Thyroid gland (tissue), 4 donors: ENCODE results near the gene TFR2. TPM values are rescaled to one million over a fixed set of nuclear protein-coding genes. Genes with fewer than 3 reads are reported as not detected.

Source experiments
- DNase-seq, 2 donors: peaks; one replicate each; pipeline ENCODE4 v3.0.0-alpha.2; 2019
- H3K27ac ChIP-seq, 3 donors: fragments of 200-600 bp; sonication (generic); 1 replicate in 2 of 3; 2 replicates in 1 of 3; pipeline ENCODE4 v1.5.1; 2016 to 2019; ENCODE audit warnings: mild to moderate bottlenecking in 1 of 3, moderate library complexity in 1 of 3
- H3K27me3 ChIP-seq: fragments of 200-600 bp; sonication (generic); one replicate; pipeline ENCODE4 v1.5.1; 2019
- H3K36me3 ChIP-seq, 2 donors: fragments of 200-600 bp; sonication (generic); one replicate each; pipeline ENCODE4 v1.5.1; 2016 to 2019
- H3K4me1 ChIP-seq, 2 donors: fragments of 200-600 bp; sonication (generic); one replicate each; pipeline ENCODE4 v1.5.1; 2017 to 2019
- H3K4me3 ChIP-seq, 3 donors: fragments of 200-600 bp; sonication (generic); replicated peaks in 1 of 3; 1 replicate in 2 of 3; 2 replicates in 1 of 3; pipeline ENCODE4 v1.5.1; 2016; ENCODE audit warnings: mild to moderate bottlenecking in 1 of 3
- H3K9me3 ChIP-seq: fragments of 200-600 bp; sonication (generic); one replicate; pipeline ENCODE4 v1.5.1; 2017
- CTCF ChIP-seq, 6 experiments: fragments of 200-600 bp in 3 of 6; fragments of 450-650 bp in 3 of 6; sonication (generic) in 3 of 6; IDR thresholded peaks; one replicate each; pipeline ENCODE4 v1.5.1; 2016 to 2019; ENCODE audit warnings: antibody characterized with exemption in 6 of 6, mild to moderate bottlenecking in 2 of 6, inconsistent platforms in 1 of 6, moderate library complexity in 1 of 6
- POLR2A ChIP-seq, 2 donors: fragments of 450-650 bp; IDR thresholded peaks; one replicate each; pipeline ENCODE4 v1.6.1; 2017; ENCODE audit warnings: antibody characterized with exemption in 2 of 2, mild to moderate bottlenecking in 2 of 2, moderate library complexity in 1 of 2
- WGBS, 2 donors: methylation state at CpG; one replicate each; pipeline ENCODE4 v1.1.5; 2017; 5-methylcytosine and 5-hydroxymethylcytosine counted together
- intact Hi-C: fragments of 100-400 bp; cut with DNase I; formaldehyde crosslinking; loops from one replicate; pipeline ENCODE4 v1.15.1; 2023
- total RNA-seq, 4 donors: library from RNA; depleted of rRNA; stranded (reverse); fragments of >200 nt; gene quantifications; one replicate each; pipeline ENCODE4 v1.2.3, GENCODE V29; 2016

Gene TFR2
- total RNA-seq, 4 donors from 2014 or later, result 0.22 to 0.27 TPM; not detected in 2

GRCh38 chr7:100642534-100642907 is 1.2 kb upstream of the TFR2 start:
- intact Hi-C loops, result no loop called here
- Histone ChIP-seq H3K4me1 (no peaks in the 10 kb centered on the region), H3K27ac (no peak overlapping the region), H3K4me3 (no peak overlapping the region), H3K27me3 (no peaks in the 10 kb centered on the region), H3K9me3 (no peaks in the 10 kb centered on the region), H3K36me3 (no peaks in the 10 kb centered on the region)
- DNase-seq, result no peak
- TF ChIP-seq POLR2A (IDR thresholded peaks at IDR 0.05), result no peak
- no peak for TF ChIP-seq CTCF (IDR thresholded peaks at IDR 0.05)
- 39 to 58% methylated on average over 8 to 11 of the region's 11 CpGs for WGBS, 2 donors

GRCh38 chr7:100641860-100642533 is 645 bp upstream of the TFR2 start:
- H3K4me1 ChIP-seq, result no peaks in the 10 kb centered on the region
- no peak for DNase-seq
- no peaks in the 10 kb centered on the region for H3K27me3 ChIP-seq
- intact Hi-C loops, result no loop called here
- no peak for TF ChIP-seq CTCF (IDR thresholded peaks at IDR 0.05)
- TF ChIP-seq POLR2A (IDR thresholded peaks at IDR 0.05), result no peak
- H3K4me3 ChIP-seq, result no peak overlapping the region
- H3K27ac ChIP-seq, result no peak overlapping the region
- no peaks in the 10 kb centered on the region for H3K36me3 ChIP-seq
- WGBS, 2 donors, result 73 to 84% methylated on average over 10 of the region's 10 CpGs
- H3K9me3 ChIP-seq, result no peaks in the 10 kb centered on the region

GRCh38 chr7:100640517-100641440 is 573 bp downstream of the TFR2 start:
- Histone ChIP-seq H3K4me1 (no peaks in the 10 kb centered on the region), H3K36me3 (no peaks in the 10 kb centered on the region), H3K27ac (no peak overlapping the region), H3K9me3 (no peaks in the 10 kb centered on the region), H3K4me3 (no peak overlapping the region), H3K27me3 (no peaks in the 10 kb centered on the region)
- intact Hi-C loops, result no loop called here
- no peak for DNase-seq
- TF ChIP-seq POLR2A (IDR thresholded peaks at IDR 0.05), result no peak
- no peak for TF ChIP-seq CTCF (IDR thresholded peaks at IDR 0.05)
- 69 to 70% methylated on average over 17 to 19 of the region's 24 CpGs for WGBS, 2 donors

- Histone ChIP-seq H3K27ac (no peak overlapping the region), H3K4me1 (no peaks in the 10 kb centered on the region), H3K9me3 (no peaks in the 10 kb centered on the region), H3K27me3 (no peaks in the 10 kb centered on the region), H3K4me3 (no peak overlapping the region), H3K36me3 (no peaks in the 10 kb centered on the region)
- intact Hi-C loops, result no loop called here
- TF ChIP-seq CTCF (IDR thresholded peaks at IDR 0.05), result no peak
- 76% methylated on average over 17 of the region's 17 CpGs for WGBS, 2 donors
- no peak for DNase-seq
These were observed 1.3 kb downstream of the TFR2 start for GRCh38 chr7:100639995-100640516.
